Activated CD8-positive, alpha-beta memory T cell treated with anti-CD3 and anti-CD28 coated beads for 36 hours (primary cell): ENCODE data around the gene IL31RA. TPM values are rescaled to one million over a fixed set of nuclear protein-coding genes. Genes with fewer than 3 reads are reported as not detected.
"Not testable (repeated sequence)": the region's sequence is repeated elsewhere in the genome, so short reads cannot be mapped to it uniquely, and the experiment has no call there.

Experiments
- CTCF ChIA-PET: fragments of 350-600 bp; sonication (Branson Sonifier 250); formaldehyde crosslinking; loops from one replicate; lab custom pipeline; 2021; ENCODE audit warnings: antibody characterized with exemption; lab: Charles Lee
- POLR2A ChIA-PET: fragments of 350-600 bp; sonication (Branson Sonifier 250); formaldehyde crosslinking; loops from one replicate; lab custom pipeline; 2021; ENCODE audit warnings: antibody characterized with exemption; lab: Charles Lee
- total RNA-seq, 2 experiments: library from RNA; stranded (reverse); gene quantifications; one replicate each; pipeline ENCODE4 v1.2.3, GENCODE V29; 2021

IL31RA gene
- total RNA-seq, 2 experiments from 2014 or later: not detected

DNA sequence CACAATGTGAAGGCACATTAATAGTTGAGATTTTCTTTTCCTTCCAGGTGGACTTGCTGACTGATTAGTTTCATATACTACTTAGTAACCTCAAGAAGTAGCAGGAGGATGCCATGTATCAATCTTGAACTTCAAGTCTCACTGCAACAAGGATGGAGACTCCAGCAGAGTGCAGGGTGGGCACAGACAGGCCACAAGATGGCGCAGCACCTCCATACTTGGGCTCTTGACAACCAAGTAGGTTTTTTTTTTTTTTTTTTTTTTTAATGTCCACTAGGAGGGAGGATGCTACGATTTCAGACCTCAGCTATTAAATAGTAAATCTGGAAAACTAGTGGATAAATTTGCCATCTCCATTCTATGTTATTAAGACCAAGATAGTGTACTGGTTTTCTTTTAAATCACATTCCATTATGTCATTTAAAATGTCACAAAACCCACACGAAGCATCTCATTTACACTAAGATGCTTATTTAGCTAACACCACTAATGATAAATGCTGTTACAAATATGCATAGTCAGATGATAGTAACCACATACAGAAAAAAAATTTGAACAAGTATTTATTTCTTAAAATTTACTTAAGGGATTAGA is 85.0 kb downstream of the IL31RA start:
- ChIA-PET POLR2A (interaction anchor here (0.6 kb wide), 2 partner anchors 13 to 983 kb away, joined by 5 to 15 read pairs; no protein-coding TSS in a partner anchor), CTCF (interaction anchor here (0.6 to 3.1 kb wide), 21 partner anchors 9 to 1411 kb away, joined by 3 to 14 read pairs (median 4); no protein-coding TSS in a partner anchor)

DNA sequence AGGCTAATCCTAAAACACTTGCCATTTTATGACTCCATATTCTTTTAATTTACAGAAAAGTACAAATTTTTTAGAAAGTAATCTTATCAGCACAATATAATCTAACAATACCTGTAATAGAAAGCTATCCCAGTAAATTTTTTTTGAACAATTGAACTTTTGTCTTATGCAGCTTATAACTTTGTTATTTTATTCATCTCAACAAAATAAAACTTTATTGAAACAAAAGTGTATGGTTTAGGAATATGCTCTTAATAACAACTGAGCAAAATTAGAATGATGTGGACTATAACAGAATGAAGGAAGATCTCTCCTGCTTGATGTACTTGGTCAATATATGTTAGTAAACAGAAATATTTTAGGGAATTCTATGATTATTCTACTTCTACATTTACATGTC is 86.4 kb downstream of the IL31RA start:
- POLR2A ChIA-PET: not testable (repeated sequence)

DNA sequence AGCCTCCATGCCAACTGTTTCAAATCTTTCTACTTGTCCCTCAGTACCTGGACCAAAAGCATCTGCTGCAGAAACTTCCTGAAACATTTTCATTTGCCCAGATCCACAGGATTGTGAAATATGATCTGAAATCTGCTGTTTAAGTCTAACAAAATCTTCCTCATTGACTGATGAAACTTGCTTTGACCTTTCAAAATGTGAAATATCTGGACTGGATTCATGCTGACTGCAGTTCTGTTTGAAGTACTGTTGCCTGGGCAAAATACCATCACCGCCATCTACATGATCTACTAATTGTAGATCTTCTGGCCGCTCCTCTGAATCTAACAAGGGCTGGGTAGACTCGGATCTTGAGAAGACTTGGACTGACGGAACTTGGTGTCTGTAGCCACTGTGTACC is 90.0 kb downstream of the IL31RA start:
- CTCF ChIA-PET, POLR2A ChIA-PET: not testable (repeated sequence)

More for the DNA sequence above, 86.4 kb downstream of the IL31RA start:
- CTCF ChIA-PET: interaction anchor here (3.1 kb wide), 1 partner anchor 263 kb away, joined by 14 read pairs; no protein-coding TSS in a partner anchor

DNA sequence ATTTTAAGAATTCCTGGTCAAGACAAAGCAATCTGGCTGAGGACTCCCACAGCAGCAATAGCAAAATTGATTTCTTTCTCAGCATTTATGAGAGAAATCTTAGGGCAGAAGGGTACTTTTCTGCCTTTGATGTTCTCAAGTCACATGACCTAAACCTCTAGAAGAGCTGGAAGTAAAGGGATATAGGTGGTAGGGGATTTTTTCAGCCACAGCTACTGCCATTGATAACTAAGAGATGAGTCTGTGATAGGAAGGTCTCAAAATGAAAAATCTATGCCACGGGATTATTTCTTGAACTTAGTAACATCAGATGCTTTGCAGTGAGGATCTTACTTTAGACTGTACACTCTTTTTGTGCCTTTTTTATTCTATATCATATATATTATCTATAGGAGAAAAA is 108.1 kb downstream of the IL31RA start:
- CTCF ChIA-PET: interaction anchor here (0.7 kb wide), 1 partner anchor 33 kb away, joined by 3 read pairs; no protein-coding TSS in a partner anchor
- POLR2A ChIA-PET: no interaction called here

DNA sequence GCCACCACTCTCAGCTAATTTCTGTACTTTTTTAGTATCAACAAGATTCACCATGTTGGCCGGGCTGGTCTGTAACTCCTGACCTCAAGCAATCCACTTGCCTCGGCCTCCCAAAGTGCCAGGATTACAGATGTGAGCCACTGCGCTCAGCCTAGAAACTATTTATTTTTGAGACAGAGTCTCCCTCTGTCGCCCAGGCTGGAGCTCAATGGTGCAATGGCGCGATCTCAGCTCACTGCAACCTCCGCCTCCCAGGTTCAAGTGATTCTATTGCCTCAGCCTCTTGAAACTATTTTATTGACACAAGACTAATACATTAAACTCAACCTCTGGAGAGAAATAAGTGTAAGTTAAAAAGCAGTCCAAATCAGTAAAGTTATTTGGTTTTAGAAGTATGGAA is 109.6 kb downstream of the IL31RA start:
- POLR2A ChIA-PET: no interaction called here

DNA sequence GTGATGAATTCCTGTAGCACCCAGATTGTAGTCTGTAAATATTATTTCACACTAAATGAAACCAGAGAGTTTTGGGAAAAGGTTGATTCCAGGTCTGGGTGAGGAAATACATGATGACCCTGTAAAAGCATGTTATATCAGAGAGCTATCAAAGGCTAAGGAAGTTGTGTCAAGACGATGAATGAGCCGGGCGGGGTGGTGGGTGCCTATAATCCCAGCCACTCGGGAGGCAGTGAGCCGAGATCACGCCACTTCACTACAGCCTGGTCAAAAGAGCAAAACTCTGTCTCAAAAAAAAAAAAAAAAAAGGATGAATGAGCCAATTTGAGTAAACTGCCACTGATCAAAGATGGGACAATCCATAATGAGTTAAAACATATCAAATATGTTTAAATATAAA is 114.4 kb downstream of the IL31RA start:
- ChIA-PET CTCF (no interaction called here), POLR2A (no interaction called here)

More for the DNA sequence above, 109.6 kb downstream of the IL31RA start:
- CTCF ChIA-PET: interaction anchor here (1.1 kb wide), 1 partner anchor 24 kb away, joined by 3 read pairs; no protein-coding TSS in a partner anchor

DNA sequence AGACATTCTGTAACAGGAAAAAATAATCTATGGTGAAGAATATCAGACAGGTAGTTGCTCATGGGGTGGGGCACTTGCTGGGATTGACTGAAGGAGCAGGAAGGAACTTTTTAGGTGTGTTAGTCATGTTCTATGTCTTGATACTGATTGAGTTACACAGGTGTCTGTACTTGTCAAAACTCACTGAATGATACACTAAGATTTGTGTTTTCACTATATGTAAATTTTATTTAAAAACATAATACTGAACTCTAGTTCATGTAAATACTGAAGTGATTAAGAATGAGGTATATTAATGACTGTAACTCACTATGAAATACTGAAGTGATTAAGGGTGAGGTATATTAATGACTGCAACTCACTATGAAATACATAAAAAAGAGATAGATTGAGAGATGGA is 115.1 kb downstream of the IL31RA start:
- POLR2A ChIA-PET: no interaction called here

DNA sequence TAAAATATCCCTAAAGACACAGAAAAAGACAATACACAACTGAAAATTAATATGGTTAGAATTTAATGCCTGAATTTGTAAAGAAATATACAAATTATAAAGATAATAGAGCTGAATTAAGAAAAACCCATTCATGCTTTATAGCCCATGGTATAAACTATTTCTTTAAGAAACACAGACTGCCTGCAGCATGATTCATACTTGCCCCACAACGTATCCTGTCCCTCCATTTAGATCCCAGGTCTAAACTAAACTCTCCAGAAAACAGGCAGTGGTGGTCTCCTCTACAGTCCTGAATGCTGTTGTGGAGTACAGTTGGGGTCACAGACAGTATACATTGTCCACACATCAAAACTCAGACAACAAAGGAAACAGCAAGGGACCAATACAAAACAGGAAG is 118.8 kb downstream of the IL31RA start:
- CTCF ChIA-PET: interaction anchor here (0.6 kb wide), 1 partner anchor 239 kb away, joined by 3 read pairs; no protein-coding TSS in a partner anchor
- POLR2A ChIA-PET: no interaction called here

More for the DNA sequence above, 115.1 kb downstream of the IL31RA start:
- CTCF ChIA-PET: no interaction called here

Other genes starting within 250 kb of the IL31RA start
- gene SLC38A9, start 139.0 kb upstream of the IL31RA start, total RNA-seq: 10 to 100 TPM; 19.2 to 21.2 TPM
- not detected for gene DDX4, start 113.3 kb upstream of the IL31RA start, total RNA-seq
- gene IL6ST, start 143.6 kb downstream of the IL31RA start, total RNA-seq: 10 to 100 TPM; 43.9 to 48.7 TPM